A204.1 (cell line): ENCODE results near the gene HLA-DMA.

Experiments
- FAIRE-seq: peaks from 2 replicates; lab custom pipeline; 2012; peaks lifted over from hg19 to GRCh38; lab: Jason Lieb, UNC

HLA-DMA gene

GRCh38 chr6:32932132-32932868 lies 20.6 kb downstream of the HLA-DMA start:
- no peak for FAIRE-seq

DNA sequence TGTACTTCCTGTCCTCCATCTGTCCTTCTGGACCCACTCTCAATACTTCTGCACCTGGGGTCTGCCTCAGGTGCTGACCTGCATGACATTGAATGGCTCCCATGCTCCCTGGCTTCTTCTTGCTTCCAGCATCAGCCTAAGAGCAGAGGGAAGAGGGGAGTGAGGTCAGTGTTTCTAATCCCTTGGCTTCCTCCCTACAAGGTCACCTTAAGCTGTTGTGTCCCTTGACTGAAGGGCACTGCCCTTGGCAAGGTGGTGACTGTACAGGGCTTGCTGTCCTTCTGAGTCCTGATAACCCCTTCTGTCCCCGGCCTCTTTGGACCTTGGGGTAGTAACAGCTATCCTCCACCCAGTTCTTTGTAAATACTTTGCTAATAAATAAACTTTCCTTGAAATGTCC lies 21.7 kb downstream of the HLA-DMA start:
- no peak for FAIRE-seq

GRCh38 chr6:32922083-32922482 lies 30.8 kb downstream of the HLA-DMA start:
- FAIRE-seq: no peak

DNA sequence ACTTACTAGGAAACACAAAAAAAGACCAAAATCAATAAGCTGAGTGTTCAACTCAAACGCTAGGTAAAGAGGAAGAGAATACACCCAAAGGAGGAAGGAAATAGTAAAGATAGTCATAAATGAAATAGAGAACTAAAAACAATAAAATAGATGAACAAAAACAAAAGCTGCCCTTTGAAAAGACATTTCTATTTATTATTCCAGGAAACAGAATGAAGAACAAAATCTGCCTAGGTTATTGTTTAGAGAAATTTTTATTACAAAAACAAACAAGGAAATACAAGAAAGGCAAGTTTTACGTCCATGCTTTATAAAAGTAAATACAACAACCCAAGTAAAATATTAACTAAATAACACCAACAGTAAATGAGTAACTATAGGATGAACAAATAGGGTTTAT lies 32.2 kb downstream of the HLA-DMA start:
- no peak for FAIRE-seq

DNA sequence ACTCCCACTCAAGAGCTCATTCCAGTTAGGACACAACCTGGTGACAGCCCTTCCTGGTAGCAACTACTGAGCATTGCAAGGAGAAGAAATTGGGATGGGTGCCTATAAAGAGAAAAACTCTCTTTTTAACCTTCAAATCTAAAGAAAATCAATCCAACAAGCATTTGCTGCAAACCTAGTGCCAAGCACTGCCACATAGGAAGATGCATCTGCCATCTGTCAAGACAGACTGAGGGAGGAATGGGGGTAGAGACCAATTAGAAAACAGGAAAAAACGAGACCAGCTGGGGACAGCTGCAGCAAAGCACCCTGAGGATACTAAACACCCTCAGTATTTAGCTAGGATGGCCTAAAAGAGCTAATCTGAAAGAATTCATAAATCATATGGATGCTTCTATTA lies 39.9 kb downstream of the HLA-DMA start:
- FAIRE-seq: no peak

DNA sequence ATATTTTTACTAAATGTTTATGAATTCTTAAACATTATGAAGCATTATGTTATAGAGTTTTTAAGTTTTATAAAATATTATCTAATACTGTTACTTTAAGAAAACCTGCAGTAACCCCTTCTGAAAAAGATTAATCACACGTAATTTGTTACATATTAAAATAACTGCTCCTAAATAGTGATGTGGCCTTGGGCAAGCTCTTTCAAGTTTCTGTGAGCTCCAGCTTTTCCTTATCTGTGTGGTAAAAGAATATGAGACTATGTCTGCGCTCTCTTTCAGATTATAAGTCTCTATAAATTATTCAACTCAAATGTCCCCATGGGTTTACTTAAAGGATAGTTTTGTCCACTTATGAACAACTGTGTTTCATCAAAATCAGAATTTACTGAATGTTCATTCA lies 44.0 kb downstream of the HLA-DMA start:
- FAIRE-seq: no peak

DNA sequence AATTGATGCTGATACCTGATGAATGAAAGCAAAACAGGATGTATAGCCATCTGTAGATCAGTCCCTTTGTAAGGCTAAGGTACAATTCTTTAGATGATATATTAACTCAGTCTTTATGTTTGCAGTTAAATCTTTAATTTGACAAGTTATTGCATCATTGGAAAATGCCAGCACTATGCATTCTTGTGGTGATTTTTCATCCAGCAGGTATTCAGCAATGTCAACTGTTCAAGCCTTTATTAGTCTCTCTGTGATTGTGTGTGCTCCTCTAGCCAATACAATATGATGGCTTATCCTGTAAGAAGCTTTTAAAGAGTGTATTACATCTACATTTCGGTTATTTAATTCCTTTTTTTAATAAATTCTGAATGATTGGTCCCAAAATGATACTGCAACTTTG lies 46.4 kb downstream of the HLA-DMA start:
- FAIRE-seq: no peak

DNA sequence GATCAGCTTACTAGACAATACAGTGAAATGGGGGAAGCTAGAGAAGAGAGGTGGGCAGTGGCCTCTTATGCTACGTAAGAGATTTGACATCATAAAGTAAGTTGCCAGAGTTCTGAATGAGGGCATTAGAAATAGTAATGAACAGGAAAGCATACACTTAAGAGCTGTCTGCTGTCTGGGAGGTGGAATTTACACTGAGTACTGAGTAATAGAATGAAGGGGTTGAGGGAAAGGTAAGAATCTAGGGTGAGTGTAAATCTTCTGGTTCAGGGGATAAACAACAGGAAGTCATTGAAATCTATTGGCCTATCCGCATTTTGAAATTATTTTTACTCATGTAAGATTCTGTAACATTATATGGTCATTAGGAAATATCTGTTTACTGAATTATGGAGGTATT lies 47.8 kb downstream of the HLA-DMA start:
- no peak for FAIRE-seq

GRCh38 chr6:32903952-32904351 lies 48.9 kb downstream of the HLA-DMA start:
- no peak for FAIRE-seq
